Measurements from ENCODE around the gene SLC25A31.

Gene SLC25A31

DNA sequence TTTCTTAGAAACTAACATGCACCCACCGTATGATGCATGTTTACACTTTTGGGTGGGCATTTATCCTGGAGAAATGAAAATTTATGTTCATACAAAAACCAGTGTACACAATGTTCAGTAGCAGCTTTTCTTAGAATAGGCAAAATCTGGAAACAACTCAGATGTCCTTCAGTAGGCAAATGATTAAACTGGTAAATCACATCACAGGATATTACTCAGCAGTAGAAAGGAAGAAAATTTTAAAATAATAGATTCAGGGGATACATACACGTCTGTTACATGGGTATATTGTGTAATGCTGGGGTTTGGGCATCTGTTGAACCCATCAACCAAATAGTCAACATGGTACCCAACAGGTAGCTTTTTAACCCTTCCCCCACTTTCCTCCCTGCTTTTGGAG, 26.7 kb downstream of the SLC25A31 start:
- DNase-seq: no peak
- no peak for ATAC-seq (ENCODE audit: insufficient read depth, low read depth)
- no peak overlapping the region for H3K9ac ChIP-seq (ENCODE audit: low read depth, low read length)
- H3K9me3 ChIP-seq (ENCODE audit: insufficient read depth, low read length, severe bottlenecking): no peaks in the 10 kb centered on the region
- TF ChIP-seq CTCF (IDR thresholded peaks at IDR 0.05; ENCODE audit: borderline replicate concordance, extremely low read depth, low read length, poor library complexity, severe bottlenecking) (no peak), EZH2 (IDR thresholded peaks at IDR 0.05; ENCODE audit: borderline replicate concordance, low read depth, low read length, severe bottlenecking) (no peak)
- no peaks in the 10 kb centered on the region for H3K4me1 ChIP-seq (ENCODE audit: insufficient read depth, low read length)
- no peaks in the 10 kb centered on the region for H3K27me3 ChIP-seq (ENCODE audit: insufficient read depth, low read length, poor library complexity)
- H3K4me2 ChIP-seq (ENCODE audit: insufficient read depth, low read length): no peak overlapping the region
- H3K36me3 ChIP-seq (ENCODE audit: insufficient read depth, low read length): no peaks in the 10 kb centered on the region
- H3K79me2 ChIP-seq (ENCODE audit: insufficient read depth, low read length): no peaks in the 10 kb centered on the region
- H2AFZ ChIP-seq (ENCODE audit: low read depth, low read length): no peak overlapping the region
- no peaks in the 10 kb centered on the region for H4K20me1 ChIP-seq (ENCODE audit: insufficient read depth, low read length)
- no peak overlapping the region for H3K27ac ChIP-seq (ENCODE audit: low read length)
- H3K4me3 ChIP-seq (ENCODE audit: low read depth in 1 of 2, low read length in 2 of 2): no peak overlapping the region

DNA sequence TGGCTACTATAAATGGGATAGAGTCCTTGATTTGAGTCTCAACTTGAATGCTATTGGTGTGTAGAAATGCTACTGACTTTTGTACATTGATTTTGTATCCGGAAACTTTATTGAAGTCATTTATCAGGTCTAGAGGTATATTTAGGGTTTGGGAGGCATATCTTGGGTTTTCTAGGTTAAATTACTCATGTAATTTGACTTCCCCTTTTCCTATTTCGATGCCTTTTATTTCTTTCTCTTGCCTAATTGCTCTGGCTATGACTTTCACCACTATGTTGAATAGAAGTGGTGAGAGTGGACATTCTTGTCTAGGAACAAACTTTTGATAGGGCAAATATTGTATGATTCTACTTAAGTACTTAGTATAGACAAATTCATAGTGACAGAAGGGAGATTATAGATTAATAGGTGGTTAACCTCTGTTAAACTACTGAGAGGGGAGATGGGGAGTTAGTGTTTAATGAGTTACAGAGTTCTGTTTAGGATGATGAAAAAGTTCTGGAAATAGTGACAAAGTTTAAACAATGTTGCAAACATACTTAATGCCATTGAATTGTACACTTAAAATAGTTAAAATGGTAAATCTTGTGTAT, 29.1 kb downstream of the SLC25A31 start:
- H3K79me2 ChIP-seq (ENCODE audit: insufficient read depth, low read length): no peaks in the 10 kb centered on the region
- no peaks in the 10 kb centered on the region for H3K4me1 ChIP-seq (ENCODE audit: insufficient read depth, low read length)
- no peaks in the 10 kb centered on the region for H3K9me3 ChIP-seq (ENCODE audit: insufficient read depth, low read length, severe bottlenecking)
- no peak overlapping the region for H3K4me2 ChIP-seq (ENCODE audit: insufficient read depth, low read length)
- H3K4me3 ChIP-seq (ENCODE audit: low read depth in 1 of 2, low read length in 2 of 2): no peak overlapping the region
- TF ChIP-seq EZH2 (IDR thresholded peaks at IDR 0.05; ENCODE audit: borderline replicate concordance, low read depth, low read length, severe bottlenecking) (no peak), CTCF (IDR thresholded peaks at IDR 0.05; ENCODE audit: borderline replicate concordance, extremely low read depth, low read length, poor library complexity, severe bottlenecking) (no peak)
- no peak overlapping the region for H3K9ac ChIP-seq (ENCODE audit: low read depth, low read length)
- H3K27ac ChIP-seq (ENCODE audit: low read length): no peak overlapping the region
- no peaks in the 10 kb centered on the region for H3K27me3 ChIP-seq (ENCODE audit: insufficient read depth, low read length, poor library complexity)
- no peak overlapping the region for H2AFZ ChIP-seq (ENCODE audit: low read depth, low read length)
- DNase-seq: no peak
- no peak for ATAC-seq (ENCODE audit: insufficient read depth, low read depth)
- no peaks in the 10 kb centered on the region for H4K20me1 ChIP-seq (ENCODE audit: insufficient read depth, low read length)
- no peaks in the 10 kb centered on the region for H3K36me3 ChIP-seq (ENCODE audit: insufficient read depth, low read length)

- Histone ChIP-seq H4K20me1 (ENCODE audit: insufficient read depth, low read length) (no peaks in the 10 kb centered on the region), H3K27ac (ENCODE audit: low read length) (no peak overlapping the region), H3K27me3 (ENCODE audit: insufficient read depth, low read length, poor library complexity) (no peaks in the 10 kb centered on the region), H3K36me3 (ENCODE audit: insufficient read depth, low read length) (no peaks in the 10 kb centered on the region), H2AFZ (ENCODE audit: low read depth, low read length) (no peak overlapping the region), H3K9me3 (ENCODE audit: insufficient read depth, low read length, severe bottlenecking) (no peaks in the 10 kb centered on the region), H3K9ac (ENCODE audit: low read depth, low read length) (no peak overlapping the region), H3K4me1 (ENCODE audit: insufficient read depth, low read length) (no peaks in the 10 kb centered on the region), H3K4me2 (ENCODE audit: insufficient read depth, low read length) (no peak overlapping the region), H3K79me2 (ENCODE audit: insufficient read depth, low read length) (no peaks in the 10 kb centered on the region), H3K4me3 (ENCODE audit: low read depth in 1 of 2, low read length in 2 of 2) (no peak overlapping the region)
- TF ChIP-seq EZH2 (IDR thresholded peaks at IDR 0.05; ENCODE audit: borderline replicate concordance, low read depth, low read length, severe bottlenecking) (no peak), CTCF (IDR thresholded peaks at IDR 0.05; ENCODE audit: borderline replicate concordance, extremely low read depth, low read length, poor library complexity, severe bottlenecking) (no peak)
- ATAC-seq (ENCODE audit: insufficient read depth, low read depth): no peak
- DNase-seq: no peak
Measured at GRCh38 chr4:127759893-127760292, 29.7 kb downstream of the SLC25A31 start.
